ENCODE data around the gene BBS9. TPM values are rescaled to one million over a fixed set of nuclear protein-coding genes. Genes with fewer than 3 reads are reported as not detected.

Gene BBS9
- total RNA-seq, 1 donor from 2014 or later: 33.0 TPM

DNA sequence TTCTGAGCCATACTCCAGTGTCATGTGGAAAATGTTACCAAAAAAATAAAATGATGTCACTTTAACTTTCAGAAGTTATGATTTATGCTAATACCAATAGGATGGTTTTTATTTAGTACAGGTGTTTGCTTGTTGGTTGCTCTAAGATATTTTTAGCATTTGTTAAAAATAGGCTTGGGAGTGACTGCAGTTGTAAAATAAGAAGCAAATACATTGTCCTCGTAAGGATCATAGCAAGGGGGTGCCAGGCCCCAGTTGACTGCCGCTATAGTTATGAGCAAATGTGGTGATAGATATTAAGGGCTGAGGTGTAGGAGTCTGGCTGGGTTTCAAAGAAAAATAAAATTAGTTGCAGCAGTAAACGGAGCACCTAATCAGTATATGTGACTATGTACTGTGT, 421.6 kb downstream of the BBS9 start:
- TF ChIP-seq, protein P1, sequence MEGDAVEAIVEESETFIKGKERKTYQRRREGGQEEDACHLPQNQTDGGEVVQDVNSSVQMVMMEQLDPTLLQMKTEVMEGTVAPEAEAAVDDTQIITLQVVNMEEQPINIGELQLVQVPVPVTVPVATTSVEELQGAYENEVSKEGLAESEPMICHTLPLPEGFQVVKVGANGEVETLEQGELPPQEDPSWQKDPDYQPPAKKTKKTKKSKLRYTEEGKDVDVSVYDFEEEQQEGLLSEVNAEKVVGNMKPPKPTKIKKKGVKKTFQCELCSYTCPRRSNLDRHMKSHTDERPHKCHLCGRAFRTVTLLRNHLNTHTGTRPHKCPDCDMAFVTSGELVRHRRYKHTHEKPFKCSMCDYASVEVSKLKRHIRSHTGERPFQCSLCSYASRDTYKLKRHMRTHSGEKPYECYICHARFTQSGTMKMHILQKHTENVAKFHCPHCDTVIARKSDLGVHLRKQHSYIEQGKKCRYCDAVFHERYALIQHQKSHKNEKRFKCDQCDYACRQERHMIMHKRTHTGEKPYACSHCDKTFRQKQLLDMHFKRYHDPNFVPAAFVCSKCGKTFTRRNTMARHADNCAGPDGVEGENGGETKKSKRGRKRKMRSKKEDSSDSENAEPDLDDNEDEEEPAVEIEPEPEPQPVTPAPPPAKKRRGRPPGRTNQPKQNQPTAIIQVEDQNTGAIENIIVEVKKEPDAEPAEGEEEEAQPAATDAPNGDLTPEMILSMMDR (IDR thresholded peaks at IDR 0.05; ENCODE audit: unreplicated experiment): no peak
- Mint-ChIP-seq H3K27ac (ENCODE audit: unreplicated experiment) (no peak overlapping the region), H3K4me3 (ENCODE audit: unreplicated experiment) (no peak overlapping the region), H3K36me3 (ENCODE audit: low read depth, unreplicated experiment) (no peaks in the 10 kb centered on the region), H3K4me1 (ENCODE audit: unreplicated experiment) (no peaks in the 10 kb centered on the region), H3K9me3 (ENCODE audit: unreplicated experiment) (no peaks in the 10 kb centered on the region), H3K27me3 (ENCODE audit: unreplicated experiment) (no peaks in the 10 kb centered on the region)
- DNase-seq (ENCODE audit: low spot score): no peak

DNA sequence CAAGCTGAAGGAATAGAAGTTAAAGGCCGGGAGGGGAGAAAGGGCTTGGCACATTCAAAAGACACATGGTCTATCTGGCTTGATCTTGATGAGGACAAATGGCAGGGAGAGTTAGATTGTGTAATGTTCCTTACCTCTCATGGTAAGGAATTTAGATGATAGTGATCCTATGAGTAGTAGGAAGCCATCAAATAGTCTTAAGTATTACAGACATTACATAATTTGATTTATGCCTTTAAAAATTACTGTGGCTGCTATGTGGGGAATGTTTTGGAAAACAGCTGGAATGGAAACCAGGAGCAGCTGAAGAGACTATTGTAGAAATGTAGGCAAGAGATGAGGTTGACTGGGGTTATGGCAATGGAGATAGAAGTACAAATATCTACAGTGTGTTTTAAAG, 424.7 kb downstream of the BBS9 start:
- DNase-seq (ENCODE audit: low spot score): no peak
- no peak overlapping the region for H3K4me3 Mint-ChIP-seq (ENCODE audit: unreplicated experiment)
- H3K27me3 Mint-ChIP-seq (ENCODE audit: unreplicated experiment): no peaks in the 10 kb centered on the region
- TF ChIP-seq, protein P1 (IDR thresholded peaks at IDR 0.05; ENCODE audit: unreplicated experiment): no peak
- no peaks in the 10 kb centered on the region for H3K9me3 Mint-ChIP-seq (ENCODE audit: unreplicated experiment)
- H3K36me3 Mint-ChIP-seq (ENCODE audit: low read depth, unreplicated experiment): no peaks in the 10 kb centered on the region
- H3K27ac Mint-ChIP-seq (ENCODE audit: unreplicated experiment): no peak overlapping the region
- no peaks in the 10 kb centered on the region for H3K4me1 Mint-ChIP-seq (ENCODE audit: unreplicated experiment)

DNA sequence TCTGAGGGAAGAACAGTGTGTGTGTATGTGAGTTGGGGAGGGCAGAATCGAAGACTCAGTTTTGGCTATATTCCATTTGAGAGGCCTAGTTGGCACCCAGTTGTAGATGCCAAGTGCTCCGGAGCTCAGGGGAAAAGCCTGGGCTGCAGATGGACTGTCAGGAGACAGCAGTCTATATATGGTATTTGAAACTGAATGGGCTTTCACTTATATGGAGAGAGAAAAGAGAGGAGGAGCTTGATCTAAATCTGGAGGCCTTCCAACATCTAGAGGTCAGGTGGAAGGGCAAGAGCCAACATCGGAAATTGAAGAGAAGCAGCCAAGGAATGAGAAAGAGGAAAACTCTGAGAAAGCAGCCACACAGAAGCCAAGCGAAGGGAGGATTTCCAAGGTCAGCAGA, 425.2 kb downstream of the BBS9 start:
- Mint-ChIP-seq H3K9me3 (ENCODE audit: unreplicated experiment) (no peaks in the 10 kb centered on the region), H3K36me3 (ENCODE audit: low read depth, unreplicated experiment) (no peaks in the 10 kb centered on the region)

DNA sequence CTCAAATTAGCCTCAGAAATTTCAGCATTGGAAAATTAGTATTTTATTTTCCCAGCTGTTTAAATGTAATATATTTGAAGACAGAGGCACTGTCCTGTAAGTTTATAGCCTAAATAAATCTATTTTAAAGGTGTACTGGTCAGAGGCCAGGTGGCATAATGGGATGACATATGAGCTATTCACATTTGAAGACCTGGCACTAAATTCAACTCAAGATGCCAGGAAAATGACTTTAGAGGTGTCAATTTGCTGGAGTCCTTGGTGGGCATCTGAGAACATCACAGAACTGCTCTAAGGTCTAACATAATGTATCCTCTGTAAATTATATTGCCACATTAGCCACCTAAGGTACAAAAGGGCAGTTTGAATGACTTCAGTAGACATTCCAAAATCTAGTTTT, 427.1 kb downstream of the BBS9 start:
- Mint-ChIP-seq H3K36me3 (ENCODE audit: low read depth, unreplicated experiment) (no peaks in the 10 kb centered on the region), H3K4me1 (ENCODE audit: unreplicated experiment) (no peaks in the 10 kb centered on the region), H3K4me3 (ENCODE audit: unreplicated experiment) (no peak overlapping the region), H3K27me3 (ENCODE audit: unreplicated experiment) (no peaks in the 10 kb centered on the region), H3K9me3 (ENCODE audit: unreplicated experiment) (no peaks in the 10 kb centered on the region), H3K27ac (ENCODE audit: unreplicated experiment) (no peak overlapping the region)
- TF ChIP-seq, protein P1 (IDR thresholded peaks at IDR 0.05; ENCODE audit: unreplicated experiment): no peak
- no peak for DNase-seq (ENCODE audit: low spot score)

More for the DNA sequence above, 425.2 kb downstream of the BBS9 start:
- H3K27me3 Mint-ChIP-seq (ENCODE audit: unreplicated experiment): no peaks in the 10 kb centered on the region
- no peak overlapping the region for H3K27ac Mint-ChIP-seq (ENCODE audit: unreplicated experiment)
- H3K4me1 Mint-ChIP-seq (ENCODE audit: unreplicated experiment): no peaks in the 10 kb centered on the region
- H3K4me3 Mint-ChIP-seq (ENCODE audit: unreplicated experiment): no peak overlapping the region
- DNase-seq (ENCODE audit: low spot score): no peak
- TF ChIP-seq, protein P1 (IDR thresholded peaks at IDR 0.05; ENCODE audit: unreplicated experiment): no peak

DNA sequence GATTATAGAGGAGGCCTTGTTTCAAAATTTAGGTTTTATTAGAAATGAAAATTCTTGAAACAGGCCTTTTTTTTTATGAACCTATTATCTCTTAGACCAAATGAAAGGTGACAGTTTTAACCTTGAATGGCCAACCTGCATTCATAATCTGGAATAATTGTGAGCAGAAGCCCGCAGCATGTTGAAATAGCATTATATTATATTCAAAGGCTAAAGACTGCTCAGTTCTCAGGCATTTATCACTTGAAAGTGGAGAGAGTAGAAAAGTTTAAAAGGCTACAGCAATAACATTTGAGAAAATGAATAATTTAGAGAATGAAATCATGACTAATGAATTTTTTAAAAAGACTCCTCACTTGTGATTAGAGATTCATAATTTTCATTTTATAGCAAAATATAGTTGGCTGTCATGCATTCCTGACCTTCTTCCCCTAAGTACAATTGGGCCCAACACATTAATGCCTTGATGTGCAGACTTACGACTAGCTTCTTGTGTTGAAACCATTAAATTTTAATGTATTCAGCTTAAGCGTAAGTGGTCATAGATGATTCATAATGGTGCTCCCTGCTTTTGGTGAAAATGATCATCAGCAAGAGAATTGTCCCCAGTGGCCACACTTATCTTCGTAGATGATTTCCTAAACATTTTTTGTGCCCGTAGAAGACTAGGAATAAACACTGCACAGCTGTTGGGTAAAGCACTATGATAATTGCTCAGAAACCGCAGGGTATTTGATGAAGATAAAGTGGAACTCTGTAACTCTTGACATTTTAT, 429.4 kb downstream of the BBS9 start:
- Mint-ChIP-seq H3K4me3 (ENCODE audit: unreplicated experiment) (no peak overlapping the region), H3K4me1 (ENCODE audit: unreplicated experiment) (no peaks in the 10 kb centered on the region), H3K9me3 (ENCODE audit: unreplicated experiment) (no peaks in the 10 kb centered on the region), H3K27ac (ENCODE audit: unreplicated experiment) (no peak overlapping the region), H3K36me3 (ENCODE audit: low read depth, unreplicated experiment) (no peaks in the 10 kb centered on the region), H3K27me3 (ENCODE audit: unreplicated experiment) (no peaks in the 10 kb centered on the region)
- DNase-seq (ENCODE audit: low spot score): no peak
- TF ChIP-seq, protein P1 (IDR thresholded peaks at IDR 0.05; ENCODE audit: unreplicated experiment): no peak

All from endothelial cell (in vitro differentiated cells).